ENCODE results near the gene CTSE. TPM values are rescaled to one million over a fixed set of nuclear protein-coding genes. Genes with fewer than 3 reads are reported as not detected.

The CTSE gene
- polyA plus RNA-seq, 6 donors from 2014 or later = not detected

DNA sequence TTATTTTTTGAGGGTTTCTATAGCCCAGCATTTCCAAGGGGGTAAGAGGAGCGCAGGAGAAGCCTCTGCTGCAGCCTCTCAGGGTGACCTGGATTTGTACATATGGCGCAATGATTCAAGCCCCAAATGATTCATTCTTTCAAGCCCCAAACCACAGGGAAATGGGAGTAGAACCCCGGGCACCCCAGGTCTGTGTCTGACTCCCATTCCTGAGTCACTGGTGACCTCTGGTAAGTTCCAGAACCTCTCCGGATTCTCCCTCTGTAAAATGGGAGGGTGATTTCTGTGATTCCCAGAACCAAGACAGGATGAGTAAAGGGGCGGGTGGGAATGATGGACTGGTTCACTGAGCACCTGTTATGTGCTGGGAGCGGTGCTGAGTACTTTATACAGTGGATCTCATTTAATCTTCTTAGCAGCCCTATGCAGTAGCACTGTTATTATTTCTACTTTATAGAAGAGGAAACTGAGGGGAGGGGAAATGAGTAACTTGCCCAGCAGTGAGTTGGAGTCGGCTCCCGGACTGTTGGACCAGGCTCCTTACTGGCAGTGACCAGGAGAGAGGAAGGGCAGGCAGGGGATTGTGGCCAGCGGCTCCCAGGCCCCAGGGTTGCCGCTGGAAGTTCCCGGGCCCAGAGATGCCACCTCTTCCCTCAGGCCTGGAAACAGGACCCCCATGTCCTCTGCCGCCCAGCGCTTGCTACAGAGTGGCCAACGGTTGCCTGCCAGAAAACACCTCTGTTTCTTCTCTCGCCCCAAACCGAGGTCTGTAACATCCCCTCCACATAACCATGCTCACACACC, 60.1 kb downstream of the CTSE start:
- H3K36me3 Mint-ChIP-seq = no peaks in the 10 kb centered on the region

DNA sequence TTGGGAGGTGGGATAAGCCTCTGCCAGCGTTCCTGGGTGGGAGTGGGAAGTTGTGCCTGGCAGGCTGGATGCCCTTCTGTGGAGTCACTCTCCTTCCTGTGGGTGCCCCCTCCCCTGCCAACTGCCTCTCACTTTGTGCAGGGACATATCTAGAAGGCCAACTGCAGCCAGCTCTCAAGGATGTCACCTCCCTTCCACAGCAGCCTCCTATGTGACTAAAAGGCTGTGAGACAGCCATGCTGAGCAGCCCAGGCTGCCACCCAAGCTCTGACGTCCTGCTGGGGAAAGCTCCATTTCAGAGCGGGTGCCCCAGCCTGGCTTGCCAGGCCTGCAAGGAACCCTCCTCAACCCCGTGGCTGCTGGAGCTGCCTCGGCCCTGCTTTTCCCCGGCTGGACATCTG, 60.9 kb downstream of the CTSE start:
- DNase-seq (no peak), ATAC-seq (ENCODE audit: low read depth in 2 of 2) (no peak)
- peaks cover 0 to 15% (median 8%) of the 10 kb centered on the region in 3 donors for H3K27me3 Mint-ChIP-seq
- no peaks in the 10 kb centered on the region for H3K36me3 Mint-ChIP-seq
- H3K9me3 Mint-ChIP-seq = no peaks in the 10 kb centered on the region
- H3K27ac Mint-ChIP-seq = no peak overlapping the region
- peaks cover 0 to 5% (median 0%) of the 10 kb centered on the region in 3 donors for H3K4me1 Mint-ChIP-seq
- no peak overlapping the region for H3K4me3 Mint-ChIP-seq

More for the DNA sequence above, 60.1 kb downstream of the CTSE start:
- Mint-ChIP-seq H3K4me1 (peaks cover 0 to 5% (median 0%) of the 10 kb centered on the region in 3 donors), H3K9me3 (no peaks in the 10 kb centered on the region), H3K4me3 (no peak overlapping the region), H3K27me3 (peaks cover 0 to 15% (median 8%) of the 10 kb centered on the region in 3 donors), H3K27ac (peak overlapping the region in 1 of 6 donors; percentile 12)
- ATAC-seq (ENCODE audit: low read depth in 2 of 2) (no peak), DNase-seq (no peak)

DNA sequence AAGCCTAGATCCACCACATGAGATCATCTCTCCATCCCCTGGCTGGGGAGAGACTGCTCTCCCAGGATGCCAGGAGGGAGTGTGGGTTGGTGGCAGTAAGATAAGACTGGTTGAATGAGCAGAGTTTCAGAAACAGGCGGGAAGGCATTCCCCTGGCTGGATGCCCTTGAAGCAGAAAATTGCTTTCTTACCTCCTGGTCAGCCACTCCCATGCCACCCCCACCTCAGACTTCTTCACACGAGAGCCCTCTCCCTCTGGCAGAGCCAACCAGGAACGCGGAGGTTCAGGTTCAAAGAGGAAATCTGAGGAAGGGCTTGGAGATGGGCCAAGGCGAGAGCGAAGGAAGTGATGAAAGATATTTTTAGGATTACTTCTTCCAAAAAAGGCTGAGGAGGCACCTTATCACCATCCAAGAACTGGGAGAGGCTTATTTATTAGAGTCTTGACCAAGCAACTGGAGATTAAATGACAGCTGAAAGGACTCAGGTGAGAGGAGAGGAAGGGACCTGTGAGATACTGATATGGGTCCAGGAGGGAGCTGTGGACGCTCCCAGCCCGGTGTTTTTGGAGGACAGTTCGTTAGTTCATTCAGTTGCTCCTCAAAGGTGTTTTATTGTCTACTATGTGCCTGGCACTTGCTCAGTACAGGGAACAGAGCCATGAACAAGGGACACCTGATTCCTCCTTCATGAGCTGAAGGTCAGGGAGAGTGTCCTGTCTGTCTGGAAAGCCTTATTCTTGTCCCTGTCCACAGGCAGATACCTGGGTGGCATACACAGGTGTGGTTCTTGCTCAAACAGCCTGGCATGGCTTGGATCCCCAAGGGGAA, 61.5 kb downstream of the CTSE start:
- ATAC-seq (ENCODE audit: low read depth in 2 of 2) (no peak), DNase-seq (no peak)
- no peak overlapping the region for H3K27ac Mint-ChIP-seq
- peak overlapping the region in 1 of 8 donors; percentile 59 for H3K4me3 Mint-ChIP-seq
- H3K36me3 Mint-ChIP-seq = no peaks in the 10 kb centered on the region
- H3K9me3 Mint-ChIP-seq = no peaks in the 10 kb centered on the region
- H3K4me1 Mint-ChIP-seq = peaks cover 0 to 5% (median 0%) of the 10 kb centered on the region in 3 donors
- peaks cover 0 to 15% (median 8%) of the 10 kb centered on the region in 3 donors for H3K27me3 Mint-ChIP-seq

DNA sequence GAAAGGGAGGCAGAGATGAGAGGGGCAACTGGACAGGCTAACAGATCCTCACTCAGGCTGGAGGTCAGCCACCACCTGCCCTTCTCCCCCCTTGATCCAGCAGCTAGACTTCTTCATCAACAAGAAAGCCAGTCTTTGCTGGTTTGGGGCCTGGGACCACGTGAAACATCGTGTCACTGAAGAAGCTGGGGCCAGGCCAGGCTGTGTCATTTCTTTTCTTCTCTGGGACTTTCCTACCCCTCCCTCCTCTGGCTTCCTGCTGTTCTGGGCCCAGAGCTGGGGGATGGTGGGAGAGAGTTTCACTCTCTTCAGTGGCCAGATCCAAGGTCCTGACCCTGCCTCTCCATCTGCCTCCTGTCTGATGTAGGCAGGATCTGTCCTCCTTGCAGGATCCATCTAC, 62.3 kb downstream of the CTSE start:
- Mint-ChIP-seq H3K27ac (no peak overlapping the region), H3K9me3 (no peaks in the 10 kb centered on the region), H3K4me1 (peaks cover 0 to 5% (median 0%) of the 10 kb centered on the region in 3 donors), H3K4me3 (no peak overlapping the region), H3K27me3 (peaks cover 0 to 15% (median 8%) of the 10 kb centered on the region in 3 donors), H3K36me3 (no peaks in the 10 kb centered on the region)
- ATAC-seq (ENCODE audit: low read depth in 2 of 2) = no peak
- no peak for DNase-seq

DNA sequence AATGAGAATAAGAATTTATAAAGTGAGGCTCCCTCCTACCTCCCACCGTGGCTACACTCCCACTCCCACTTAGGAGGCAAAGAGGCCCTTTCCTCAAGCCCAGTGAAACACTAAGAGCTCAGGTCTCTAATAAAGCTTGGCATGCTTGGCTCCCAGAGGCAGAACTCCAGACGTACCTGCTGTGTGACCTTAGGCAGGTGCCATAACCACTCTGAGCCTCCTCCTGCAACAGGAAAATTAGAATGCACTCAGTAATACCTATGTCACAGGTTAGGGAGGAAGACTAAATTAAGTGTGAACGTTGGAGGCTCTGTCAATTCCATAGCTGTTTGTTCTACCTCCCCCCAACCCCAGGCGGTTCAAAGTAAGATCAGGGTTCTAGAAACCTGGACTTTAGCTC, 63.9 kb downstream of the CTSE start:
- Mint-ChIP-seq H3K4me1 (peaks cover 0 to 11% (median 0%) of the 10 kb centered on the region in 3 donors), H3K9me3 (no peaks in the 10 kb centered on the region), H3K27me3 (peaks cover 4 to 15% (median 8%) of the 10 kb centered on the region in 3 donors), H3K27ac (no peak overlapping the region), H3K4me3 (no peak overlapping the region), H3K36me3 (no peaks in the 10 kb centered on the region)
- no peak for DNase-seq
- ATAC-seq (ENCODE audit: low read depth in 2 of 2) = no peak

Other genes with a start within 250 kb of the CTSE start
- 100 to 1,000 TPM in 4 of 6 donors, 10 to 100 TPM in 2; 70.2 to 136 (median 112) TPM for gene RAB29, start 248.4 kb downstream of the CTSE start, polyA plus RNA-seq (ENCODE audit: low read depth in 6 of 6)
- 10 to 100 TPM in 4 of 6 donors, 1 to 10 TPM in 1, under 1 TPM in 1; 0.11 to 14.4 (median 10.5) TPM for gene SLC41A1, start 210.7 kb downstream of the CTSE start, polyA plus RNA-seq (ENCODE audit: low read depth in 6 of 6)
- gene PM20D1, start 173.8 kb downstream of the CTSE start, polyA plus RNA-seq (ENCODE audit: low read depth in 6 of 6) = 1 to 10 TPM in 3 of 6 donors, under 1 TPM in 2, not detected in 1; 0.43 to 3.0 (median 1.0) TPM
- not detected for gene SLC26A9, start 80.4 kb downstream of the CTSE start, polyA plus RNA-seq (ENCODE audit: low read depth in 6 of 6)
- not detected for gene RAB7B, start 20.5 kb downstream of the CTSE start, polyA plus RNA-seq (ENCODE audit: low read depth in 6 of 6)
- gene RHEX, start 29.3 kb upstream of the CTSE start, polyA plus RNA-seq (ENCODE audit: low read depth in 6 of 6) = 1 to 10 TPM in 2 of 6 donors, under 1 TPM in 4; 0.28 to 5.3 (median 0.60) TPM
- not detected for gene AVPR1B, start 93.5 kb upstream of the CTSE start, polyA plus RNA-seq (ENCODE audit: low read depth in 6 of 6)
- 1 to 10 TPM in 3 of 6 donors, under 1 TPM in 2, not detected in 1; 0.34 to 2.0 (median 1.6) TPM for gene FAM72A, start 178.9 kb upstream of the CTSE start, polyA plus RNA-seq (ENCODE audit: low read depth in 6 of 6)
- 10 to 100 TPM in 4 of 6 donors, 1 to 10 TPM in 2; 8.6 to 31.7 (median 11.5) TPM for gene SRGAP2, start 179.6 kb upstream of the CTSE start, polyA plus RNA-seq (ENCODE audit: low read depth in 6 of 6)

Data from naive B cell (primary cell).